Right kidney (tissue), 1 donor: ENCODE results near the gene ASTN2.

Experiments
- DNase-seq: peaks from one replicate; pipeline ENCODE4 v3.0.0-alpha.2; 2016

The ASTN2 gene

DNA sequence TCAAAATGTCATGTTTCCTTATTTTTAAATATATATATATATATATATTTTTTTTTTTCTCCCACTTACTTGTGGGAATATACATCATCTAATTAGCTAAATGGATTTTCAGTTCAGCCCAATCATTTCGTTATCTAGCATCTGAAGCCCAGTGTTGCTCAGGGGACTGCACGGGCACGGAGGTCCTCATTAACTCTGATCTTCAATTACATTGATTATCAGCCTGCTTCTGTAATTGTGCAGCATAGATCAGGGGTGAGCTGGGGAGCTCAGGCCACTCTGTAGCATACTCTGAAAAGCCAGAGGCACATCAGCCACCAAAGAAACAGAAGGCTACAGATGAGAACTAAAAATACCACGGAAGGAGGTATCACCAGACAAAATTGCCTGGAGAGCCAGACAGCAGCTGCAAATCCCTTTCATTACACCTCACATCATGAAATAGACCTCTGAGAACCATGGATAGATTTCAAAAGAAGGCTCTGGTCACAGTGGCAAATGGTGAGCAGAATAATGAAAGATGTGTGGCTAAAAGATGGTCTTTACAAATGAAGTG is 401.3 kb downstream of the ASTN2 start:
- no peak for DNase-seq

DNA sequence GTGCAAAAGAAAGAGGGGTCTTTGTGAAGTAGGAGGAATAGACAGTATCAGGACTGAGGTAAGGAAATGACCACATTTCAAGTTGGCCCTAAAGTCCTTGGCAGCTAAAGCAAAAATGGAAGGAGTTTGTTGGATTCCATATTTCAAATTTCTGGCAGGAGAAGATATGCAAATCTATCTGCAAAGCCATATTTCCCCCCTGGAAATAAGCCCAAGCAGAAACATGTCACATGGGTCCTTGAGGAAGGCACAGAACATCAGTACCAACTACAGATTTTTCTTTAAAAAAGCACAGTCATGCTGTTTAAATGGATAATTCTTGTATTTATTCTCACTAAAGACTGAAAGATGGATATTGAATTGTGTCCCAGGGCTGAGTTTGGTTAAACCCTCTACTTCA is 404.8 kb downstream of the ASTN2 start:
- no peak for DNase-seq

- no peak for DNase-seq
These were observed 406.0 kb downstream of the ASTN2 start for GRCh38 chr9:117008876-117009275.

- DNase-seq = no peak
These were observed 406.4 kb downstream of the ASTN2 start for GRCh38 chr9:117008461-117008860.

DNA sequence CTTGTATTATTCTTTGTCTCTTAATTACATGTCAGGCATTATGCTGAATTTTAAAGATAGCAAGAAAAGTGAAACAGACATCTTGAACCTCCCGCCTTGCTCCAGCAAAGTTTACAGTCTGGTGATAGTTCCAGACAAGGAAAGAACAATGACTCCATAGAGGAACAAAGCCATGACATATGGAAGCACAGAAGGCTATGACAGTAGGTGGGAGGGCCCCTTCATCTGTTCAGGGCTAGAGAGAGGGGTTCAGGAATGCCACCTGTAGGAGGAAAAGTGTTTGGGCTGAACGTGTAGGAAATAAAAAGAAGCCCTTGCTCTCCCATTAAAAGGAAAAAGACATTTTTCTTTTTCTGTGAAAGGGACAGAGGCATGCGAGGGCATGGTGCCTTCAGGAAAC is 412.2 kb downstream of the ASTN2 start:
- DNase-seq = no peak

- DNase-seq = no peak
These were observed 414.0 kb downstream of the ASTN2 start for GRCh38 chr9:117000834-117001233.

DNA sequence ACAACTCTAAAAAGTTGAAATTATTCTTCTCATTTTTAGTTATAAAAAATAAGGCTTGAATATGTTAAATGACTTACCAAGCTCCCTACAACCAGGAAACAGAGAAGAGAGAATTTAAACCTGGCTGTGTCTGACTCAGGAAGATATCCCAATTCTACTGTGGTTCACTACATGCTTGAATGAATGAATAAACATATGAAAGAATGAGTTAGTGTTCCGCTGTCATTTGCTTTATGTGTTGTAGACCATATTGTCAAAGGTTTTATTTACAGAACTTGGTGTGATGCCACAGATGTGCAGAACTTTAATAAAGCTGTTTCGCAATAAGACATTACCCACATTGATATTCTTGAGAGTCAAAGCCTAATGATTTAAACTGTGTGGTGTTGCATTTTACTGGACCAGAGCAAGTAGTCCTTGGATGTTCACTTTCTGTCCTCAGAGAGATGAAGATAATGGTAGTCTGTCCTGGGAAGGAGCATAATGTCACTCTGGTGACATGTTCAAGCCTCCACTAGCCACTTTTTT is 414.6 kb downstream of the ASTN2 start:
- DNase-seq = no peak

- no peak for DNase-seq
These were observed 416.6 kb downstream of the ASTN2 start for GRCh38 chr9:116998305-116998704.

- DNase-seq = no peak
These were observed 422.0 kb downstream of the ASTN2 start for GRCh38 chr9:116992865-116993264.

- DNase-seq = no peak
These were observed 423.8 kb downstream of the ASTN2 start for GRCh38 chr9:116991051-116991450.

DNA sequence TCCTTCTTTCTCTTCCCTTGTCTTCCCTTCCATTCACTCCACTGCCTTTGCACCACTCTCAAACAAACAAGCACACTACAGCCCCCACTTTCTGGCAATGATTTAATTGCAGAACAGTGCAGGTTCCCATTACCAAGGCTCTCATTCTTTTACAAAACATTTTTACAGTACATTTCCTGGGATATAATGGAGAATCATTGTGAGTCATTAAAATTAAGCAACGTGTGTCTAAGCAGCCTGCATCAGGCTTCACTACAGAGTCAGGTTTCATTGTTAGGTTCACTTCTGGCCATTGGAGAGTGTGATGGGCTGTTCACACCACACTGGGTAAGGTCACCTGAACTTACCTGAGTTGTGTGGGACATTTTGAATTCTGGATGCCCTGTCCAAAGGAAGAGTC is 424.3 kb downstream of the ASTN2 start:
- DNase-seq = no peak

GRCh38 chr9:116987721-116988485 is 427.0 kb downstream of the ASTN2 start:
- no peak for DNase-seq

GRCh38 chr9:116986015-116986414 is 428.8 kb downstream of the ASTN2 start:
- no peak for DNase-seq

GRCh38 chr9:116985596-116985995 is 429.3 kb downstream of the ASTN2 start:
- no peak for DNase-seq

DNA sequence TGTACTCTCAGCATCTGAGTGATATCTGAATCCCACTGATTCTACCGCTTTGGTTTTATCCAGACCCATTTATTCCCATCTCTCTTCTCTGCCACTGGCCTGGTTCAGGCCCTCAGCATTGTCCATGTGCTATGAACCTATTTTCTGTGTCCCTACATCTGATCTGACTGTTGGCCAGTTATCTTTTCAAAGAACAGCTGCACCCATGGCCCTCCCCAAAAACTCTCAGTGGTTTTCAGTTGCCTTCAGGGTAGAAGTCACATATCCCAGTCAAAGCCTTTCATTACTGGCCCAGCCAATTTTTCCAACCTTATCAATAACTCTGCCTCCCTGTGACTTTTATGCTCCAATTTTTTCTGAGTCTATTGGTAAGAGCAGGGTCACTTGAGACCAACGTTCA is 430.7 kb downstream of the ASTN2 start:
- no peak for DNase-seq

GRCh38 chr9:116980582-116981120 is 434.2 kb downstream of the ASTN2 start:
- no peak for DNase-seq

- DNase-seq = peak; percentile 16
These were observed 435.4 kb downstream of the ASTN2 start for GRCh38 chr9:116979456-116979855.

- DNase-seq = no peak
These were observed 436.7 kb downstream of the ASTN2 start for GRCh38 chr9:116978155-116978554.

DNA sequence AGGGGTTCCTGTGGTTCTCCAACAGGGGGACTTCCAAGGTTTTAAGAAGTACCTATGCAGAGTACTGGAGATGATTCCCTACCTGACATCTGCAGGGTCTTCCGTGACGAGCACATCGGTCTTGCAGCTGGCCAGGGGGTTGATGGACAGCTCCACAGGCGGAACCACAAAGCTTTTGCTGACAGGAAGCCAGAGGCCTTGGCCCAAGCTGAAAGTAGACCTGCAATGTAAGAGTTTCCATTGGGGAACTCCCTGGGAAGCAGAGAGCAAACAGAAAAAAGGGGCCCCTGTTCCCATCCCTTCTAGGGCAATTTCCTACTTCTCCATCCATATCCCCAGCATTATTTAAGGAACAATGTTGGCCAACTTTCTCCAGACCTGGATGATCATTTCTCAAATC is 439.7 kb downstream of the ASTN2 start:
- DNase-seq = no peak

GRCh38 chr9:116966199-116966598 is 448.7 kb downstream of the ASTN2 start:
- DNase-seq = no peak

DNA sequence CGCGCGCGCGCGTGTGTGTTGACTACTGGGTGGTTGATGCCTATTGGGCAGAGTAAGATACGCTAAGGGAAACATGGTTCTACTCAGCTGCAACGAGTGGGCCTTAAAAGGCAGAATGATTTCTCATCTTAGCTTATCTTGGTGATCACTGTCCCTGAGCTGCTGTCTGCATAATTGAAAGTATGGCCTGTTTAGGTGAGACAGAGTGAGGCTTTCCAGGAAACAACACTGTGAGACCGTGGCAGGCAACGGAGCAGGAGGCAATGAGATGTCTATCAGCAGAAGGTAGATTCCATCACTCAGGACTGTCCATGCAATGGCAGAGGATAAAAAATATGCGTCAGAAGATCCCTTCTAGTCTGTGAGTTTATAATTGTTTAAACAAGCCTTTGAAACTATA is 450.6 kb downstream of the ASTN2 start:
- no peak for DNase-seq

DNA sequence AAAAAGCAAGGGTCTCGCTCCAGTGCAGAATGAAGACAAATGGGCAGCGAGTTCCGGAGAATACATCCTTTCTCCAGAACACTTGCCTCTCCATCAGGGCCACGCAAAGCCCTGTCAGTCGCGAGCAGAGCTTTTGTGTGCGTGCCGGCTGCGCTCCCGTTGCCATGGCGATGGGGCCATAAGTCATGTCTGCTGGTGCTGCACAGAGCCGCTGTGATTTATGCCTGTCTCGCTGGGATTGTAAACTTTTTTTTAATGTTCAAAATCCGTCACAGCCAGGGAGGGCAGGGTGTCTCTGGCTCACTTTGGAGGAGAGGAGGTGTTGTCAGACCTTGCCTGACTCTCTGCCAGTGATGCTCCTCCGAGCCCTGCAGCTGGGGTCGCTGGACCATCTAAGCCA is 455.0 kb downstream of the ASTN2 start:
- DNase-seq = peak; percentile 22

GRCh38 chr9:116958881-116959280 is 456.0 kb downstream of the ASTN2 start:
- DNase-seq = no peak

DNA sequence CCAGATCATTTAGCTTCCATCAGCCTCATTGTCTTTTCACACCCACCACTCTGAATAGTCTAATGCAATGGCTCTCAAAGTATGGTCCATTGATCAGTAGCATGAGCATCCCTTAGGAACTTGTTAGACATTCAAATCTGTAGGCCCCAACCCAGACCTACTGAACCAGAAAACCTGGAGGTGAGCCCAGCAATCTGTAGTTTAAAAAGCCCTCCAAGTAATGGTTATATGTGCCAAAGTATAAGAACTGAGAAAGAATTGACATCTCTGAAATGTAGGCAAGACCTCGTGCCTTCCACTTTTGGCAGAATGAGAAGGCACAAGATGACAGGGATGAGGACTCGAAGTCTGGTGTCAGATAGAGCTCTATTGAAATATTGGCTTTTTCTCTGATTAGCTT is 460.1 kb downstream of the ASTN2 start:
- DNase-seq = no peak
